IMR-90 (cell line): ENCODE measurements around the gene CNOT3. TPM values are rescaled to one million over a fixed set of nuclear protein-coding genes. Genes with fewer than 3 reads are reported as not detected.

ENCODE experiments used
- ATAC-seq: fragments of 200-7000 bp; cut with Tn5 transposase; 2 replicates; pipeline ENCODE4 v1.9.1; 2020; ENCODE audit warnings: low read depth, mild to moderate bottlenecking, moderate library complexity
- BruUV-seq: library from RNA; stranded (reverse); fragments of 400-500 nt; replicated peaks from 2 replicates; lab custom pipeline; 2021; lab: Mats Ljungman, UMichigan
- CTCF ChIA-PET: fragments of 300-600 bp; formaldehyde crosslinking; extraction: SDS; loops from one replicate; lab custom pipeline; 2021; ENCODE audit warnings: antibody characterized with exemption; lab: Yijun Ruan, JAX
- POLR2A ChIA-PET: fragments of 300-600 bp; sonication (Branson Sonifier 250); formaldehyde crosslinking; loops from one replicate; lab custom pipeline; 2022; ENCODE audit warnings: antibody characterized with exemption; ENCODE audit not compliant: unreplicated experiment; lab: Charles Lee
- DNase-seq: peaks from one replicate; pipeline ENCODE4 v3.0.0; 2013
- H2AFZ ChIP-seq: replicated peaks from 2 replicates; pipeline ENCODE3; 2013; ENCODE audit warnings: low read length, mild to moderate bottlenecking; ENCODE audit not compliant: poor library complexity
- H2AK5ac ChIP-seq: 2 replicates; pipeline ENCODE4 v1.6.1; 2013; ENCODE audit warnings: low read depth, low read length, inconsistent platforms
- H2AK9ac ChIP-seq: replicated peaks from 2 replicates; pipeline ENCODE3; 2013; ENCODE audit warnings: mild to moderate bottlenecking, low read depth, low read length, moderate library complexity; ENCODE audit not compliant: poor library complexity
- H2BK120ac ChIP-seq: 2 replicates; pipeline ENCODE4 v1.6.1; 2013; ENCODE audit warnings: low read depth, low read length, inconsistent platforms
- H2BK15ac ChIP-seq: 3 replicates; pipeline ENCODE4 v1.6.1; 2013; ENCODE audit warnings: low read depth, low read length, inconsistent platforms
- H2BK20ac ChIP-seq: 2 replicates; pipeline ENCODE4 v1.6.1; 2013; ENCODE audit warnings: low read depth, mild to moderate bottlenecking, inconsistent platforms, low read length, moderate library complexity
- H2BK5ac ChIP-seq: 2 replicates; pipeline ENCODE4 v1.6.1; 2013; ENCODE audit warnings: mild to moderate bottlenecking, low read depth, low read length, inconsistent platforms; ENCODE audit not compliant: poor library complexity, severe bottlenecking
- H3K14ac ChIP-seq: replicated peaks from 2 replicates; pipeline ENCODE4 v1.6.1; 2013; ENCODE audit warnings: low read depth, low read length, inconsistent platforms
- H3K18ac ChIP-seq: 2 replicates; pipeline ENCODE4 v1.6.1; 2013; ENCODE audit warnings: low read depth, low read length, control low read depth
- H3K23ac ChIP-seq: 2 replicates; pipeline ENCODE4 v1.6.1; 2013; ENCODE audit warnings: low read depth, low read length, inconsistent platforms
- H3K27ac ChIP-seq: 2 replicates; pipeline ENCODE4 v1.5.1; 2013; ENCODE audit warnings: mild to moderate bottlenecking, control low read depth, low read length; ENCODE audit not compliant: insufficient read depth
- H3K27me3 ChIP-seq: 2 replicates; pipeline ENCODE4 v1.6.1; 2013; ENCODE audit warnings: low read length; ENCODE audit not compliant: control insufficient read depth, insufficient read depth
- H3K36me3 ChIP-seq: 2 replicates; pipeline ENCODE4 v1.6.1; 2013; ENCODE audit warnings: low read length, mixed read lengths; ENCODE audit not compliant: control insufficient read depth, insufficient read depth
- H3K4ac ChIP-seq: 2 replicates; pipeline ENCODE4 v1.6.1; 2013; ENCODE audit warnings: low read depth, low read length, inconsistent platforms
- H3K4me1 ChIP-seq: 2 replicates; pipeline ENCODE4 v1.6.1; 2013; ENCODE audit warnings: low read length, mixed read lengths; ENCODE audit not compliant: control insufficient read depth, insufficient read depth
- H3K4me2 ChIP-seq: 2 replicates; pipeline ENCODE4 v1.6.1; 2013; ENCODE audit warnings: low read depth, mild to moderate bottlenecking, control low read depth, low read length, moderate library complexity
- H3K4me3 ChIP-seq: 2 replicates; pipeline ENCODE4 v1.5.1; 2013; ENCODE audit warnings: low read depth, mild to moderate bottlenecking, control low read depth, low read length, moderate library complexity; ENCODE audit not compliant: insufficient read depth
- H3K56ac ChIP-seq: 2 replicates; pipeline ENCODE4 v1.6.1; 2013; ENCODE audit warnings: low read length, inconsistent platforms; ENCODE audit not compliant: insufficient read depth; ENCODE audit errors: extremely low read depth
- H3K79me1 ChIP-seq, 2 experiments: 2 replicates each; pipeline ENCODE4 v1.6.1; 2013; ENCODE audit warnings: low read length in 2 of 2, inconsistent platforms in 1 of 2, low read depth in 1 of 2
- H3K9ac ChIP-seq: 2 replicates; pipeline ENCODE4 v1.6.1; 2013; ENCODE audit warnings: low read depth, low read length, control low read depth
- H3K9me1 ChIP-seq: 2 replicates; pipeline ENCODE4 v1.6.1; 2013; ENCODE audit warnings: low read length, inconsistent platforms; ENCODE audit not compliant: insufficient read depth
- H3K9me3 ChIP-seq: 2 replicates; pipeline ENCODE4 v1.6.1; 2013; ENCODE audit warnings: low read length; ENCODE audit not compliant: control insufficient read depth, insufficient read depth
- H4K20me1 ChIP-seq: 2 replicates; pipeline ENCODE4 v1.6.1; 2013; ENCODE audit warnings: low read length, inconsistent platforms; ENCODE audit not compliant: insufficient read depth
- H4K5ac ChIP-seq: 2 replicates; pipeline ENCODE4 v1.6.1; 2013; ENCODE audit warnings: mild to moderate bottlenecking, low read depth, low read length, control low read depth
- H4K8ac ChIP-seq, 2 experiments: 2 replicates each; pipeline ENCODE4 v1.6.1; 2013; ENCODE audit warnings: low read depth in 2 of 2, low read length in 2 of 2, control low read depth in 1 of 2, inconsistent platforms in 1 of 2
- H4K91ac ChIP-seq: 2 replicates; pipeline ENCODE4 v1.6.1; 2013; ENCODE audit warnings: low read depth, low read length, inconsistent platforms; ENCODE audit not compliant: insufficient read depth
- CEBPB ChIP-seq: IDR thresholded peaks from 2 replicates; pipeline ENCODE4 v1.6.1; 2012; ENCODE audit warnings: low read depth, low read length, improper control_type of control experiment
- MAFK ChIP-seq: IDR thresholded peaks from 2 replicates; pipeline ENCODE4 v1.6.1; 2012; ENCODE audit warnings: low read depth, low read length, improper control_type of control experiment
- MXI1 ChIP-seq: IDR thresholded peaks from 2 replicates; pipeline ENCODE4 v1.6.1; 2012; ENCODE audit warnings: low read depth, mild to moderate bottlenecking, low read length, moderate library complexity, borderline replicate concordance
- RCOR1 ChIP-seq: IDR thresholded peaks from 2 replicates; pipeline ENCODE4 v1.6.1; 2012; ENCODE audit warnings: mild to moderate bottlenecking, low read length, improper control_type of control experiment; ENCODE audit not compliant: insufficient replicate concordance
- WGBS, 2 experiments: methylation state at CpG; one replicate each; pipeline versions ENCODE4 v1.1.5 to v1.1.7; 2013; ENCODE audit warnings: missing lambda C conversion rate in 2 of 2; ENCODE audit not compliant: insufficient read length in 1 of 2; ENCODE audit errors: extremely low coverage in 2 of 2; 5-methylcytosine and 5-hydroxymethylcytosine counted together
- dilution Hi-C: fragments of 300-500 bp; cut with HindIII; formaldehyde crosslinking; loops from one replicate; pipeline ENCODE4 v1.14.3; 2018; ENCODE audit warnings: low sequenced_read_pairs; ENCODE audit not compliant: unreplicated experiment
- in situ Hi-C: fragments of 300-500 bp; cut with MboI; formaldehyde crosslinking; loops from 3 replicates; pipeline ENCODE4 v1.14.3; 2019; ENCODE audit warnings: low sequenced_read_pairs, inconsistent platforms, mixed read lengths
- intact Hi-C: fragments of 100-400 bp; cut with micrococcal nuclease; formaldehyde crosslinking; loops from 2 replicates; pipeline ENCODE4 v1.10.0; 2022
- polyA plus RNA-seq, 3 experiments: library from polyadenylated mRNA; depleted of rRNA; stranded (reverse); fragments of >200 nt; gene quantifications; 2 replicates each; pipeline ENCODE4 v1.2.3, GENCODE V29; 2012; ENCODE audit warnings: low replicate concordance in 1 of 3
- total RNA-seq: library from RNA; depleted of rRNA; stranded (reverse); fragments of >200 nt; gene quantifications from 2 replicates; pipeline ENCODE4 v1.2.3, GENCODE V29; 2012

CNOT3 gene
- total and polyA plus RNA-seq, 2 of the 4 experiments (the other 2 are of a cell fraction) = 5.4 to 26.7 TPM

DNA sequence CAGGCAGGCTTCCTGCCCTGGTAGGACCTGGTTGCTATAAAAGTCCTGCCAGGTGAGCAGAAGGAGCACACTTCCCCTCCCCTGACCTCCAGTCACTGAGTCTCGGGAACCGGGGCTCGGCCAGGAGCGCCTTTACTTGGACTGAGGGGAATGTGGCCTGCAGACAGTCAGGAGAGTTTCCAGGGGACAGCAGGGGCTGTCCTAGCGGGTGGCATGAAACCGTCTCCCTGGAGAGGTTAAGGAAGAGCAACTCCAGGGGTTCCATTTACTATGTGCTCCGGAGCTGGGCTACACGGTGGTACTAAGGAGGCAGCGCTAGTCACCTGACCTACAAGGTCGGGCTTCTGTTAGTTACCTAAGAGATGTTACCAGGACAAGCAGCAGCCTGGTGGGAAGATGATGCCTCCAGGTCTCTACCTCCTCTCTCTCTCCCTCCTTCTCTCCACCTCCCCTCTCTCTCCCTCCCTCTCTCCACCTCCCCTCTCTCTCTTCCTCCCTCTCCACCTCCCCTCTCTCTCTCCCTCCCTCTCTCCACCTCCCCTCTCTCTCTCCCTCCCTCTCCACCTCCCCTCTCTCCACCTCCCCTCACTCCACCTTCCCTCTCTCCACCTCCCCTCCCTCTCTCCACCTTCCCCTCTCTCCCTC is 4.1 kb upstream of the CNOT3 start:
- Histone ChIP-seq H3K27me3 (no peaks in the 10 kb centered on the region), H3K18ac (no peak overlapping the region), H3K36me3 (peaks cover 21% of the 10 kb centered on the region), H4K5ac (no peak overlapping the region), H3K79me1 (0 out of 4 replicates have a peak, but pooled peaks cover 0 to under 1% of the 10 kb centered on the region in 2 experiments), H2BK20ac (no peak overlapping the region), H4K8ac (no peak overlapping the region), H3K56ac (no peak overlapping the region), H3K4ac (no peak overlapping the region), H3K9ac (no peak overlapping the region), H2AK5ac (no peak overlapping the region), H3K4me2 (no peak overlapping the region), H3K4me1 (peaks cover 5% of the 10 kb centered on the region; the same call in 1 of the 2 replicates), H3K14ac (no peak overlapping the region), H3K27ac (no peak overlapping the region), H3K9me3 (no peaks in the 10 kb centered on the region), H4K91ac (no peak overlapping the region), H2AK9ac (peak overlapping the region; percentile 65), H2BK5ac (no peak overlapping the region), H3K23ac (no peak overlapping the region), H2BK120ac (no peak overlapping the region), H2BK15ac (no peak overlapping the region), H3K4me3 (no peak overlapping the region), H4K20me1 (peaks cover 3% of the 10 kb centered on the region; the same call in 1 of the 2 replicates), H3K9me1 (no peaks in the 10 kb centered on the region; the same call in 1 of the 2 replicates), H2AFZ (no peak overlapping the region)
- WGBS, 2 experiments = no CpG with 5 or more reads among the region's 10 CpGs
- ChIA-PET POLR2A (no interaction called here), CTCF (no interaction called here)
- in situ Hi-C loops = loop anchor here (25.0 kb wide), 1 partner anchor 1529 kb away; the partner anchor contains the start of gene U2AF2
- TF ChIP-seq MAFK (no peak), RCOR1 (no peak), CEBPB (no peak), MXI1 (no peak)
- intact Hi-C loops = no loop called here
- no TSS peak for BruUV-seq
- dilution Hi-C loops = no loop called here
- DNase-seq = no peak
- ATAC-seq = no peak
